ENCODE measurements around the gene DUSP7.

Gene DUSP7

DNA sequence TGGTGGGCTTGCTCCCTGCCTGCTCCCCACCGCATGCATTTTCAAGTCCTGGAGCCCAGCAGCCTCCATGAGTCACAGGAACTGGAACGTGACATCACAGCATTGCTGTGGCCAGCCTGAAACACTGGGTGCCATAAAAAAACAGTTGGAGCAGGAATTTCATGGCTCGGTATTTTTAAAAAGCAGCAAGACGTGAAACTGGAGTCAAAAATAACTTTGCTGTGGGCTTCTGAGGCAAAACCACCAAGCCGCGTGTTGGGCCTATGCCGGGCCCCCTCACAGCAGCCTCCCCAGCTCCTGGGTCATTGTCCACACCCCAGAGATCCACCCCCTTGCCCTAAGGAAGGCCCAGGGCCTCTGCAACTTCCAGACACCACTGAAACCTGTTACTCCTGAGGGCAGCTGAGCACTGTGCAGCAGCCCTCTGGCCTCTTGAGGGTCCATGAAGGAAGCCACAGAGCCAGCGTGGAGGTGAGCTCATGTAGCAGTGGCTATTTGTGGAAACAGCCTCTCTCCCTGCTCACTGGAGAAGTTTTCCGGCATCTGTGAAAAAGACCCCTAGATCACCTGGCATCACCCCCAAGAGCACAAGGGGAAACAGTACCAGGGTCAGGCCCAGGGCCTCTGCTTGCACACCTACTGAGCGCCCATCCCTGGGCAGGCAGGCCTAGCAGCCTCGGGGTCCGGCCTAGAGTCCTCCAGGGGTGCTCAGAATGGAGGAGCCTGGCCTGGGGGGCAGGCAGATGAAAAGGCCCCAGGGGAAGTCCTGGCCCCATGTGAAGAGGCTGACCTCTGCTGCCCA, 34.0 kb upstream of the DUSP7 start:
- TF ChIP-seq, protein P1, sequence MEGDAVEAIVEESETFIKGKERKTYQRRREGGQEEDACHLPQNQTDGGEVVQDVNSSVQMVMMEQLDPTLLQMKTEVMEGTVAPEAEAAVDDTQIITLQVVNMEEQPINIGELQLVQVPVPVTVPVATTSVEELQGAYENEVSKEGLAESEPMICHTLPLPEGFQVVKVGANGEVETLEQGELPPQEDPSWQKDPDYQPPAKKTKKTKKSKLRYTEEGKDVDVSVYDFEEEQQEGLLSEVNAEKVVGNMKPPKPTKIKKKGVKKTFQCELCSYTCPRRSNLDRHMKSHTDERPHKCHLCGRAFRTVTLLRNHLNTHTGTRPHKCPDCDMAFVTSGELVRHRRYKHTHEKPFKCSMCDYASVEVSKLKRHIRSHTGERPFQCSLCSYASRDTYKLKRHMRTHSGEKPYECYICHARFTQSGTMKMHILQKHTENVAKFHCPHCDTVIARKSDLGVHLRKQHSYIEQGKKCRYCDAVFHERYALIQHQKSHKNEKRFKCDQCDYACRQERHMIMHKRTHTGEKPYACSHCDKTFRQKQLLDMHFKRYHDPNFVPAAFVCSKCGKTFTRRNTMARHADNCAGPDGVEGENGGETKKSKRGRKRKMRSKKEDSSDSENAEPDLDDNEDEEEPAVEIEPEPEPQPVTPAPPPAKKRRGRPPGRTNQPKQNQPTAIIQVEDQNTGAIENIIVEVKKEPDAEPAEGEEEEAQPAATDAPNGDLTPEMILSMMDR (IDR thresholded peaks at IDR 0.05; ENCODE audit: extremely low read depth, missing control alignments), result no peak
- no peak for DNase-seq (ENCODE audit: low spot score)

GRCh38 chr3:52089691-52090090, 33.3 kb upstream of the DUSP7 start:
- TF ChIP-seq, protein P1 (IDR thresholded peaks at IDR 0.05; ENCODE audit: extremely low read depth, missing control alignments), result no peak
- DNase-seq (ENCODE audit: low spot score), result no peak

GRCh38 chr3:52088445-52089367, 32.3 kb upstream of the DUSP7 start:
- TF ChIP-seq, protein P1 (IDR thresholded peaks at IDR 0.05; ENCODE audit: extremely low read depth, missing control alignments), result no peak
- DNase-seq (ENCODE audit: low spot score), result peak; percentile 28

DNA sequence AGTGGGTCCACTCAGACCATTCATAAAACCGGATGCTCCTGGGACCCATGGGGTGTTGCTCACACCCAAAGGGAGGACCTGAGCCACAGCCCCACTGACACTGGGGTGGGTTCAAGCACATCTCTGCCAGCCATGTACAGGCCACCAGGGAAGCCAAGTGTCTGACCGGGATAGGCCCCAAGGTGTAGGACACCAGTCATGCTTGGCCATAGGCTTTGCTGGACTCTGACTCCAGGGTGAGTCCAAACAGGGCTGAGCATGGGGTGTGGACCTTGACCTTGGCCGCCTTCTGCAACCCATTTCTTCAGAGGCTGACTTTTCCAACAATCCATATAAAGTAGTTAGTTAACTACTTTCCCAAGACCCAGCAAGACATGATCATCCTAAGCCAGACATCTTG, 31.4 kb upstream of the DUSP7 start:
- TF ChIP-seq, protein P1 (IDR thresholded peaks at IDR 0.05; ENCODE audit: extremely low read depth, missing control alignments), result no peak

DNA sequence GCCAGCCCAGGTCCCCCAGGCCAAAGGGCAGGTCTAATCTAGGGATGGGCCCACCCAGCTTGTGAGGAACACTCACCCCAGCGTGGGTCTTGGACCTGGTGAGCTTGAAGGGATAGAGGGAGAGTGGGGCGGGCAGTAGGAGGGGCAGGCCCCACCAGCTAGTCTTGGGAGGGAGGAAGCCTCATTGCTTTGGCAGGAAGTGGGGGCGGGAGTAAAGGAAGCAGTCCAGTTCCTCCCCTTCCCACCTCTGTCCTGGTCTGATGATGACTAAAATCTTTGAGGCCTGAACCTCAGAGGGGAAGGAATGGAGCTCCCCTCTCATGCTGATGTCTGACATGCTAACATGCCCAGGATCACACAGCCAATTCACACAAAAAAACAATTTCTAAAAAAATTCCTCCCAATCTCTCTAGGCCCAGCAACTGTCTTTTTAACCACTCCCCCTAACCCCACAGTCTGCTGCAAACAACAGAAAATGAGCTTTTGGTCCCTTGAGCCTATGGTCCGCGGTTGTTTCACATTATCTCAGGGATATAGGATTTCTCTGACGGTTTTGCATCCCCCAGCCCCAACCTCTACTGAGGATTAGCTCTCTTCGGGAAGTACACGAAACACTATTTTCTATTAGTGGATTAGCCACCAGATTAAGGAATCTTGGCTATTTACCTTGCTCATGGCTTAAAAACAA, 30.7 kb upstream of the DUSP7 start:
- peak; percentile 42 for DNase-seq (ENCODE audit: low spot score)
- TF ChIP-seq, protein P1 (IDR thresholded peaks at IDR 0.05; ENCODE audit: extremely low read depth, missing control alignments), result no peak

More for the DNA sequence above, 31.4 kb upstream of the DUSP7 start:
- no peak for DNase-seq (ENCODE audit: low spot score)

DNA sequence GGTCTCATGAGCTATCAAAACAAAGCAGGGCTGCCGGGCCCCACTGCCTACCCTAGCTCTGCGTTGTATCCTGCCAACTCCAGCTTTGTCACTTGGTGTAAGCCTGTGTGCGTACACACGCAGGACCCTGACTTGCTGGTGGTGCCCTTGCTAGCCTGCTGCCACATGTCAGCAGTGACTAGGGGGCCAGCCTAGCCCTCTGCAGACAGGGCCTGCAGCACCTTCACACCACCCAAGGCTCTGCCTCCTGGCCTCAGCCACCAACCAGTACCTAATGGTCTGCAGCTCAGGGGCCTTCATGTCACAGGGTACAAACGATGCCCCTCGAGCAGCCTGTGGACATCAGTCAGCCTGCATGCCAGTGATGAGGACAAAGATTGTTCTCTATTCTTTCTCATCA, 30.1 kb upstream of the DUSP7 start:
- TF ChIP-seq, protein P1 (IDR thresholded peaks at IDR 0.05; ENCODE audit: extremely low read depth, missing control alignments), result no peak

More for the DNA sequence above, 30.1 kb upstream of the DUSP7 start:
- no peak for DNase-seq (ENCODE audit: low spot score)

Measured in GM20000 (cell line).